Activated CD4-positive, alpha-beta T cell treated with anti-CD3 and anti-CD28 coated beads, Interleukin-2, Interleukin-4, amounts not matched to agents 100 ng/mL and 50 ng/mL, durations not matched to agents 16 hours and 8 hours (primary cell): ENCODE data around the gene HSD17B1.
"Not testable (repeated sequence)": the region's sequence is repeated elsewhere in the genome, so short reads cannot be mapped to it uniquely, and the experiment has no call there.

Experiments
- DNase-seq: peaks from one replicate; pipeline ENCODE4 v3.0.0-alpha.2; 2020; ENCODE audit warnings: low spot score

HSD17B1 gene, protein sequence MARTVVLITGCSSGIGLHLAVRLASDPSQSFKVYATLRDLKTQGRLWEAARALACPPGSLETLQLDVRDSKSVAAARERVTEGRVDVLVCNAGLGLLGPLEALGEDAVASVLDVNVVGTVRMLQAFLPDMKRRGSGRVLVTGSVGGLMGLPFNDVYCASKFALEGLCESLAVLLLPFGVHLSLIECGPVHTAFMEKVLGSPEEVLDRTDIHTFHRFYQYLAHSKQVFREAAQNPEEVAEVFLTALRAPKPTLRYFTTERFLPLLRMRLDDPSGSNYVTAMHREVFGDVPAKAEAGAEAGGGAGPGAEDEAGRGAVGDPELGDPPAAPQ

GRCh38 chr17:42552736-42553135 lies at the start of gene HSD17B1:
Gene HSD17B1, plus strand, starts transcription at chr17:42552923. Its CDS starts 11 bp downstream, at chr17:42552934.
- not testable (repeated sequence) for DNase-seq

- no peak for DNase-seq
These were observed 49.8 kb upstream of the HSD17B1 start for GRCh38 chr17:42502926-42503325.

- DNase-seq = no peak
These were observed 45.1 kb upstream of the HSD17B1 start for GRCh38 chr17:42507671-42508070.

GRCh38 chr17:42508426-42509165 lies 44.1 kb upstream of the HSD17B1 start:
- DNase-seq = no peak

- DNase-seq = no peak
These were observed 43.3 kb upstream of the HSD17B1 start for GRCh38 chr17:42509409-42509808.

DNA sequence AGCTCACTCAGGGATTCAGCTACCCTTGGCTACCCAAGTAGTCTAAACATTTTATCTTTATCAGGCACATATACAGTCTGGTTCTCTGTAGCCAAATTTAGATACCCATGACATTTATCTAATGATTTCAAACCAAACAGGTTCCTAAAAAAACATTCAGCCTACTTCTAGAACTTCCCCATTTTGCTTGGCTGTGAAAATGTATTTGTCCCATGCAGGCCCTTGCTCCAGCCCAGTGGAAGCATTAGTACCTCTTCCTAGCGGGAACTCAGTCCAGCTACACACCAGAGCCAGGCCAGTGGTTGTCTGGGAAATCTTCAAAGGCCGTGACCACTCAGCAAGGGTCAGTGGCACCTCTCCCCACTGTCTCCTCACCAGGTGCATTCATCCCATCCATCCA lies 42.9 kb upstream of the HSD17B1 start:
- no peak for DNase-seq

DNA sequence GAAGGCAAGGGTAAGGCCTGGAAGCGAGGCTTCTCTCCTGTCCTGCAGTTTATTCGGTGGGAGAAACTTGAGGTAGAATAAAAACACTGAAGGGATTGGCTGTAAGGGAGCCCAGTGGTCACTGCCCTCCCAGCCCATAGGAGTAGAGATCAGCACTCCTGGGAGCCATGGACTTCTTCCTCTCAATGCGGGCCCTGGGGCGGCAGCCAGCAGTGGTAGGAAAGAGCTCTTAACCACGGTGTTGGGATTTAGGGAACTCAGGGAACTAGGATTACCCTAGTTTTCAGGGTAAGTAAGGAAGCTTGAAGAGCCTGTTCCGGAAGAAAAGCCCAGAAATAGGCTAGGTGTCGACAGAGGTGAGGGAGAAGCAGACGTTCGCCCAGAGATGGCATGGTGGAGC lies 40.5 kb upstream of the HSD17B1 start:
- no peak for DNase-seq

DNA sequence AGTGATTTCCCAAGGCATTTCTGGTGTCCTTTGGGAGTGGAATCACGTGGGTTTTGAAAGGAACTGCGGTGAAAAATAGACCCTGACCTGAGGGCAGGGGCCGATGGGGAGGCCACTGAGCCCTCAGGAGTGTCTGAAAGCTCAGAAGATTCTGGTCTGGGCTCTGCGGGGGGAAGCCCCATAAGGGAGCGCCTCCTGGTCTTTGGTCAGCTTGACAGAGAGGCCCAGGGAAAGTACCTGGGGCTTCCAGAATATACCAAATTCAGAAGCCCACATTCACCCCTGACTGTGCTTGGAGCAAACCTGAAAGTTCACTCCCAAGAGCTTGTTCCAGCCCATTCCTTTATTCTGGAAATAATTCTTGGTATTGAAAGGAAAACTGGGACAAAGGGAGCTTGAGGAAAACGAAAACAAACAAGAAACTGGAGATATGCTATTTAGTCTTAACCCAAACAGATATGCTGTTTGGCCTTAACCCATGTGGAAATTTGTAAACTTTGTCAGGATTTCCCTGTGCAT lies 39.9 kb upstream of the HSD17B1 start:
- no peak for DNase-seq

- no peak for DNase-seq
These were observed 39.0 kb upstream of the HSD17B1 start for GRCh38 chr17:42513686-42514085.

- no peak for DNase-seq
These were observed 38.4 kb upstream of the HSD17B1 start for GRCh38 chr17:42514279-42514678.

DNA sequence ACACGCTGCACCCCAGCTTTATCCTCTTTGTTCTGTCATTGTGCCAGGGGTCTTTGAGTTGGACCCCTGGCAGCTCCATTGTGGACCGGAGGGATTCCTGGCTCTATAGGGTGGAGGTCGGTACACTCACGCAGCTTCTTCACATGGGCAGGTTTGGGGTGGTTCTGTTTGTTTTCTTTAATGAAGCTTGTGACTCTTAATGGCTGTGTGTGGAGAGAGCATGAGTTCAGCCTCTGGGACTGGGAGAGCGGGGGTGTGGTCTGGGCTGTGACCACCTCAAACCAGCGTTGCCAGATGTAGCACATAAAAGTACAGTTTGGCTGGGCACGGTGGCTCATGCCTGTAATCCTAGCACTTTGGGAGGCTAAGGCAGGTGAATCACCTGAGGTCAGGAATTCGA lies 37.9 kb upstream of the HSD17B1 start:
- no peak for DNase-seq

- peak; percentile 74 for DNase-seq
These were observed 35.2 kb upstream of the HSD17B1 start for GRCh38 chr17:42517516-42517915.

DNA sequence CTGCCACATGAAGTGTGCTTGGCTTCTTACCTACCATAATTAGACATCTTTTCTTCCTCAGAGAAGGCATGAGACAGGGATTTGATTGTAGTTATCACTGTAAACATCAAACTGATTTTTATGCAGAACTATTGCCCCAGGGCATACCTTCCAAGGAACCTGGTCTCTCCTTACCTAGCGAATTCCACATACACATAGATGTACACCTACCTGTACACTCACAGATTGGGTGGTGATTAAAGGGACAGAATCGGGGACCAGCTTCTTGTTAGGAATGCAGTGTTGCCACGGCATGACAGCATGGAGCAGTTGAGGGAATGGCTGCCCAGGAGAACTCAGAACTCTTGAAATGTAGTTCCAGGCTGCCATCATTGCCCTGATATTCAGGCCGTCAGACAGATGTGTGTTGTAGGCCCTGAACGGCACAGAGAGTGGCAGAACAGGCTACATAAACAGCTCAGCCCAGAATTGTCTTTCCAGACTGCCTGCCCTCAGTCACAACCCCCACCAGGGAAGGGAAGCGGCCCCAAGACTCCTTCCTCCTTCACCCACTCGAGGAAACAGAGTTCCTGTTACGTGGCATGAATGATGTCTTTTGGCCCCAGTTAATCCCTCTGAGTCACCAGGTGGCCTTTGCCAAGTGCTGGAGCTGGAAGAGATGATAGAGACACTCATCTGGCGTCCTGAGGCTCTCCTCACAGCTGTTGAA lies 34.5 kb upstream of the HSD17B1 start:
- no peak for DNase-seq

DNA sequence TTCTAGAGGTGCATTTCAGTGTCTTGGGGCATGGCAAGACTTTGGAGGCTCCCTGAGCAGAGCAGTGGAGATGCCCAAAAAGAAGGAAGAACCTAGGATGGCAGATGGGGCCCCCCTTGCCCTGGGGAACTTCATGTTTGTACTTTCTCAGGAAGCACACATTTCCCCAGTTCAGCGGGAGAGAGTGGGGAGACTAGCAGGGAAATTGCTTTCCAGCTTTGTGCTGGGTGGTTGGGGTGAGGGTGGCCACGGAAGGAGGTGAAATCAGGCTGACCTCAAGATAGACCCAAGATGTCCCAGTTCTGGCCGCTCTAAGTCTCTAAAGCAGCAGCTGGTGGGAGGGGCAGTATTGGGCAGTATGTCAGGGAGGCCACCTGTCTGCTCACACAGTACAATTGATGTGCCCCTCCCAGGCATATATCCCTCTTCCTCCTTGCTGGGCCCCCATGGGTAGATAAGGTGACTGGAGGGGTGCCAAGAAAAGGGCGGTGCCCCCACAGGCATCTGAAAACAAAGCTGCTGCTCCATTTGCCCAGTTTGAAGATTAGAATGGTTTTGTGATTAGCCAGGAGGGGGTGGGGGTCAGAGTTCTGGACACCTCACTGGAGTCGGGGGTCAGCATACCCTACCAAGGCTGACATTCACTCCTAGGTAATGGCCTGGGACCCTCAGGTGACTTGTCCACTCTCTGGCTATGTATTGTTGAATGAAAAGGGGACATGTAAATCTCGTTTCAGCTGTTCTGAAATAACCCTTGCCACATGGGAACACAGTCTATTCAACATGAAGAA lies 33.8 kb upstream of the HSD17B1 start:
- DNase-seq = no peak

DNA sequence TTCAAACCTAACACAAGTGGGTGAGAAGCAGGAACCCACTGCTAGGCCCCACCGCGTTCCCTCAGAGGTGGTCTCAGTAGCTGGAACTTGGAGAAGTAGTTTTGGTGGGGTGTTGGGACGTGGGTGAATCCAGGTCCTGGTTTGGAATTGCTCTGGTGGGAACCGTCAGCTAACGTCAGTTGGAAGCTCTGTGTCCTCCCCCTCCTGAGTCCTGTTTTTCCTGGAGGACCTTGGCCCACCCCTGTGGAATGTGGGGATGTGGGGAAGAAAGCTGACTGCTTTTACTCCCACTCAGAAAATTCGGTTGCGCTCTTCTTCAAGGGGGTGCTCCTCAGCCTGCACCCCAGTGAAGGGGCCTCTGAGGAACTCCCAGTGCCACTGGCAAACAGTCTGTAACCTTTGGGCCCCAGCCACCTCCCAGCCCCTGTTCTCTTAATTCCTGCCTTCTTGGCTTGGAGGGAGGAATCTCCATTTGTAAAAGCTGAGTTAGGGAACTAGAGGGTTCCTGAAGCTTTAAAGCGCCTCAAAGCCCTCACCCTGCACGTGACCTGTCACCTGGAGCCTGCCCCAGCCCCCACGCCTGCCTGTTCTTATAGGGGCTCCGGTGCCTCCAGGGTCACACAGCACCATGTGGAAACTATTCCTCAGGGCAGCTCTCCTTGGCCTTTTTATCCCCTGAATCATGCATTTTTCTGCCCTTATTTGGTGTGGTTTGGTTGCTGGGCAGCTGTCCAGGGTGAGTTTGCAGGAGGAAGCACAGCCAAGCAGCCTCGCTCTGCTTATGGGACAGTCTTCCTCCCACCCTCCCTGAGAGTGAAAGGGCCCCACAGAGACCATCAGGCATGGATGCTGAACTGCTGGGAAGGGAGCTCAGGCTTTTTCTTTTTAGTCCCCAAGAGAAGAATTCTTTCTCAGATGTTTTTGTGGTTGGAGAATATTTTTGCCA lies 32.9 kb upstream of the HSD17B1 start:
- no peak for DNase-seq

- no peak for DNase-seq
These were observed 32.2 kb upstream of the HSD17B1 start for GRCh38 chr17:42520540-42520951.

DNA sequence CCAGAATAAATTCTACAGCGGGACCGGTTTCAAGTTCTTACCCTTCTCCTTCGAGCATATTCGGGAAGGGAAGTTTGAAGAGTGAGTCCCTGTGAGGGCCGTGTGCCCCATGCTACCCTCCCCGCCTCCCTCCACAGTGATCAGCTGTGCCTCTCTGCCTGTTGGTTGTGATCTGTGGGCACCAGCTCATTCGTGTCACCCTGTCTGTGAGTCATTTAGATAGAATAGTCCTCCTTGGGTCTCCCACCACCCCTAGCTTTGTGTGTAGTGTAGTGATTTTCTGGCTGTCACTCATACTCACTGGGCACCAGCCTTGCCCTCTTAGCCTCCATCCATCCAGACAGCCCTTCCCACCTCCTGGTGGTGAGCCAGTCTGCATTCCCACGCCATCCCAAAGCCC lies 31.7 kb upstream of the HSD17B1 start:
- DNase-seq = peak; percentile 35

DNA sequence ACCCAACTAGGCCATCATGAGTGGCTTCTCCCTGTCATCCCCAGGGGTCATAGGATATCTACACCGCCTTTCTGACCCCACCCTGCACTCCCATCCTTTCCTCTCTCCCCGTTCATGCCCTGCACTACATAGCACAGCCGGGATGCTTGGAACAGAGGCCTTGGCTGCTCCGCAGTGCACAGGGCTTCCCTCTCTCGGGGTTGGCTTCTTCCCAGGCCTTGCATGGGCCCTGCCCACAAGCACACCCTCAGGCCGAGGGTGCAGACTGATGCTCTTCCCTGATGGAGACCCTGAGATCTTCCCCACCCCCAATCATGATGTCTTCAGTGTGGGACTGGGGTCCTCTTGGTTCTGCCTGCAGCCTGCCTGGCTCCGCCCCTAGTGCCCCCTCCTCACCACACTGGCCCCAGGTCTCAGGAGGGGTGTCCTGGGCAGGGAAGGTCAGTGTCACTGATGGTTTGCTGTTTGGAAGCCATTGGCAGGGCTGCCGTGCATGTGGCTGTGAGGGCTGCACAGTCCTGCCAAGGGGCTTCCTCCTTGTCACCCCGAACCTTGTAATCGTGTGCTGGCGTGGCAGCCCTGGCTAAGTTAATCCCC lies 31.0 kb upstream of the HSD17B1 start:
- no peak for DNase-seq

GRCh38 chr17:42522263-42522790 lies 30.4 kb upstream of the HSD17B1 start:
- no peak for DNase-seq

DNA sequence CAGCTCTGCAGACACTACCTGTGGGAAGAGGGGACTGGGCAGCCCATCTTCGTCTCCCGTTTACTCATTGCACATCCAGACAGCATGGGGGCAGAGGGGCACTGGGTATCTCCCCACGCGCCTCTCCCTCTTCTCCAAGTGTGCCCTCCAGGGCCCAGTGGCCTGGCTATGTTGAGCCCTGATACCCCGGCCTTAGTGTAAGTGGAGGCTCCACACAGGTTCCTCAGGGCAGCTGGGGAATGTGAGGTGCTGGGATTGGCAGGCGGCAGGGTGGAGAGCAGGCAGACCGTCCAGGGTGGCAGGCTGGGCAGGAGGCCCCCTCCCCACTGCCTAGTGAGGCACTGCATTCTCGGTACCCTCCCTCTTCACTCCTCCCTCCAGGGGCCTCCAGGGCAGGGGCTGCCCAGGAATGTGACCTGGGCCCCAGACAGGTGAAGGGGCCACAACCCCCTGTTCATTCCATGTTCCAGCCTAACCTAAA lies 29.9 kb upstream of the HSD17B1 start:
- DNase-seq = no peak
